IPS-NIHi7 (cell line): Measurements from ENCODE around the gene SMIM31.

ENCODE experiments used
- DNase-seq: peaks from one replicate; pipeline ENCODE4 v3.0.0; 2012; ENCODE audit warnings: mixed read lengths; ENCODE audit errors: extremely low spot score

The SMIM31 gene

DNA sequence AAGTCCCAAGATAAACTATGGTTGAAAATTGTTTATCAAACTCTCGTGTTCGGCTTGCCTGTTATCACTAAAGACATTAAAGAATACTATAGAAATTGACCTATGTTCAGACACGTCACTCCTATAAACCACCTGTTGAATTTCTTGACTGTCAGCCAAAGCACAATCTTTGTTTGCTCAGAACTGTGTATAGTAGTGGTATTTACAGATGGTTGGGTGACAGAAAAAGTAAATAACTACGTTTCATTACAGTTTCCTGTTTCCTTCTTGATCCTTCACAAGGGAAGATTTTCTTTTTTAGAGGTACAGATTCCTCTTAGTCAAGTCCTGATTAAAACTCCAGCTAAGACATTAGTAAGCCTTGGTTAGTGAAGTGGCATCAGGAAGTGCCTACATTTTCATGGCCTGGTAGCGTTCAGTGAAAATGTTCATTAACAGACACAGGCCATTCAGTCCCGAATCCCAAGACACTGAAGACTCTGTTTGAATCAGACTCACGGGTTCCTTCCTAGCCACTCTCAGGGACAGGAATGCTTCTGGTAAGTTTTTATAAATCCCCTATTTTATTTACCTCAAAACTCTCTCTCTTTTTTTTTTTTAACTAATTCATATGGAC, at the start of gene SMIM31:
Gene SMIM31, plus strand, starts transcription at position 259 of the 616 bp plus-strand sequence. CDS start 16,313 bp downstream, outside the sequence.
- DNase-seq: no peak

DNA sequence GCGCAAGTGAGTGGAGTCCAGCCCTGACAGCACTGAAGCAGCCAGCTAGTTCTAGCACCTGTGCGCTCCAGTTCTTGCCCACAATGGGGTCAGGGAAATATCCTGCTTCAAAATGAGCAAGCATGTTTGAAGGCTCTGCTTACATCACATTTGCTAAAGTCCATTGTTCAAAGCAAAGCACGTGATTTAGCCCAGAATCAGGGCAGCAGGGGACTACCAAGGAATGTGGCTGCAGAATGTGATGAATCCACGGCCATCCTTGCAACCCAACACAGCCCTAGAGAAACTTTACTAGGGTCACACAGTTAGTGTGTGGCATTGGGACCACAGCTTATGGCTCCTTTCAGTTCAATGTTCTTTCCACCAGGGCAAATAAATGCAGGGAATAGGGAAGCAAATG, 47.3 kb upstream of the SMIM31 start:
- DNase-seq: peak; percentile 28

DNA sequence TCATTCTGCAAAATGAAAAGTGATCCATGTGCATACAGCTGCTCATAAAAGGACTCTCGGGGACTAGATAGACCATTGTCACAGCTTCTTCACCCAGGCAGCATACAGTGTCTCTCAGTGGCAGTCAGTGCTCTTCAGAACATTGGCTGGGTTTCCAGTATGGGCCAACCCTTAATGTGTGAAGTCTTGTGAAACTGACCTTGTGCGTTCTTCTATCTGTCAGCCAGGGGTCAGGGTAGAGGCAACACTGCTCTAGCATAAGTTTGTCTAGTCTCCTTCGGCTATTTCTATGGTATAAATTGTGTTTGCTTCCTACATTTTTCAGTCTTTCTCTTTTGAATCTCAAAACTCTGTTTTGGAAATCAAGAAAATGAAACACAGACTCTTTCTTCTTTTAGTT, 37.0 kb upstream of the SMIM31 start:
- peak; percentile 57 for DNase-seq

DNA sequence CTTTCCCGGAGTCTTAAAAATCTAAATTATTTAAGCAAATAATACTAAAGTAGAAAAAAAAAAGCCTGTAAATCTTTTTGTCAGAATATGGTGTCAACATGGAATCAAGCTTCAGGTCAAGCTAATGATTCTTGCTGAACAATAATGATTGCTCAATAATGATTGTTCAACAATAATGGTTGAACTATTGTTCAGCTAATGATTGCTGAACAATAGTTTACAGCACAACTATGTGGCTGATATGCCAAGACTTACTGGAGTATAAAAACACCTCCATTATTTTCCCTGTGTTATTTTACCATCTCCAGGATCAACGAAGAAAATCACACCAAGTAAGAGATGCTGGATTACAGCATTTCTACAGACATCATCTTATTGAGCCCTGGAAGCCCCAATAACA, 35.1 kb upstream of the SMIM31 start:
- DNase-seq: no peak

DNA sequence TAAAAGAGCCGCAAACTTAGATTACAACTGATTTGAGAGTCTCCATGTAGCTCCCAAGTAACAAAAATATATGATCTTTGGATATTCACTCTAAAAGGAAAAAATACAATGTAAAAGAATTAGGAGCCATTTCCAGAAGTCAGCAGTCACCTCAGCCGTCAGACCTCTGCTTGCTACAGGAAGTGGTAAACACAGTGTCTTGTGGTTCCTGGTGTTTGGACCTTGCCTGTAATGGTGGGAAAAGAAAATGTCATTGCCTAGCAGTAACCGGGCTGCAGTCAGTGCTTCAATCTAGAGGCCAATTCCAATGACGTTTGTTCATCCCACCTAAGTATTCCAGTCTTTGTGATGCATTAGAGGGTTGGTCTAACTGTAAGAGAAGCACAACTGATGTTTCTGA, 28.9 kb upstream of the SMIM31 start:
- no peak for DNase-seq

DNA sequence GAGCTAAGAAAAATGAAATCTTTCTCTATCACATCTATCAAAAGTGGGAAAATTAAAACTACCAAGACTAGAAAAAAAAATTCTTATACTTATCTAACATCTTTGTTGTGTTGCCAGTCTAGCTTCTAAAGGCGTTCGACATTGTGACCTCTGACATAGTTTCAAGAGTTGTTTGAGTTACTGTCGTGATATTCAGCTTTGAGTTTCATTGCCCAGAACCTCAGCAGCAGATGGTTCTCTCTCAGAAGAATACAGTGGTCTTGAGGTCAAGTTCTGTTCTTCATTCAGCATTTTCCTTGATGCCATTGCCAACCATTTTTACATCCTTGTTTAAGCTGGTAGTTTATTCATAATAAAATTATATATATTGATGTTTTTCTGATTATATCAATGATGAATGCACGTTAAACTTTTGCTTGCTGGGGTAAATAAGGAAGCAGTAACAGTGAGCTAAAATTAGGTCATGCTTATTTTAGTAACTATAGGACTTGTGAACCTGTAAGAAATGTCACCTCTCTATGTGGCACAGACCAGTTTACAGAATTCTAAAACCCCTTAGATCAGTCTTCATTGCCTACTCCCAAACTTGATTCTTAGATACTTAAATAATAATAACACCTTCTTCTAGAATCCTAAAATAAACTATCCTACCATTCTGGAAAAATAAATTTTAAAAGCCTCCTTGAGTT, 23.1 kb upstream of the SMIM31 start:
- no peak for DNase-seq

DNA sequence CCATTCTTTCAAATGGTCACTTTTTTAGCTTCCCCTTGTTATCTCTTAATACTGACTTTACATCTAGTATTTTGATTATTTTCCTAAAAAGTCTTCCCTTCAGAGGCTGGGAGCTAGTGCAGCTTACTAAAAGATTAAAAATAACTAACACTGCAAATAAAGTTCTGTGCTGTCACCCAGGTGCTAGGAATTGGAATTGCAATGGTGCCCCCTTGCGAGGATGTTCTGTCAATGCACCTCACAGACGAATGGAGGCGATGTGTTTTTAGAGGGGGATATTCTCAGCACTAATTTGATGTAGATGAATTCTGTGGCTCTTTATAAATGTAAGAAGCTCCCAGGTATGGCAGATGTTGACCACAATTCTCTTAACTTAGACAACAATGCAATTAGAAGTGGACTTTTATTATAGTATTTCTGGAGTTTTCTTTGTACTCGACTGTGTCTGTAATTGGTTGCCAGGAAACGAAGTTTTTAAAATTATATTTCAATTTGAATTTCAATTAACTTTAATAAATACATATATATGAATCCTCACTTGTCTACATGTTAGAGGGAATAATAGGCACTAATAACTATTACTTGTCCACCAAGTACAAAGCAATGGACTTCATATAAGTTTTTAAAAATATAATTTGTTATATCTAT, 22.0 kb upstream of the SMIM31 start:
- peak; percentile 83 for DNase-seq

DNA sequence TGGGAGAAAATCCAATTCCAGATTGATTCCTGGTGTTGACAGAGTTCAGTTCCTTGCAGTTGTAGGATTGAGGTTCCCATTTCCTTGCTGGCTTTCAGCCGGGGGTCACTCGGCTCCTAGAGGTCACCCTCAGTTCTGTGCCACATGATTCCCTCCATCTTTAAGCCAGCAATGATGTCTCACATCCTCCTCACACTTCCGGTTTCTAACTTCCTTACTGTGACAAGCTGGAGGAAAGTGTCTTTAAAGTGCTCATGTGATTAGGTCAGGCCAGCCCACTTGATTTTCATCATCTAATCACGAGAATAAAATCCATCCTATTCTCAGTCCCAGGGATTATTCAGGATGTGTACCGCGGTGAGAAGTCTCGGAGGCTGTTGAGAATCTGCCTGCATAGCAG, 19.4 kb upstream of the SMIM31 start:
- DNase-seq: no peak

DNA sequence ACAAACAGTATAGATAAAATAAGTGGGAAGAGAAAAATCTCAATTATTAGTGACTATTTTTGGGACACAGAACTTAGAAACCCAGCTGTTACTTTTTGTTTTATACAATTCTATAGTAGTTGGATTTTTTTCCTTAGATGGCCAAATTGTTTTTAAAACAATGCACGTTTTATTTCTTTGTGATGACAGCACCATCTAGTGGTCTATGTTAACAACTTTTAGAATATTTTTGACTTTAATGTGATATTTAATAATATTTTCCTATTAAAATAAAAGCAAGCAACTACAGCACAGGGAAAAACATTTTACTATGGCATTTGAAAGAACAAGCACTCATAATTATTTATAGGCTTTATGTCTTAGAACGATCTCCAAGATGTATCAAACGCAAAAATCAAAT, 5.6 kb upstream of the SMIM31 start:
- no peak for DNase-seq

DNA sequence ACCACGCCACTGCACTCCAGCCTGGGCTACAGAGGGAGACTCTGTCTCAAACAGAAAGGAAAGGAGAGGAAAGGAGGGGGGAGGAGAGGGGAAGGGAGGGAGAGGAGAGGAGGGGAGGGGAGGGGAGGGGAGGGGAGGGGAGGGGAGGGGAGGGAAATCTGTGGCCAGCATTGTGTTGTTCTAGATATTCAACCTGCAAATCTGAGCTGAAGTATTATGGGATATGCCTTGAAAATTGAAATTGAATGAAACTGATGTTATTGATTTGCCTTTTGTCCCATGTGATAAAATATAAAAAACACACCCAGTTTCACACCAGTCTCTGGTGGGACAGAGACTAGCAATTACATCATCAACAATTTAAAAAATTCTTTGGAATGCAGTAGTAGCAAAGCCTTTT, 1.5 kb downstream of the SMIM31 start:
- no peak for DNase-seq

DNA sequence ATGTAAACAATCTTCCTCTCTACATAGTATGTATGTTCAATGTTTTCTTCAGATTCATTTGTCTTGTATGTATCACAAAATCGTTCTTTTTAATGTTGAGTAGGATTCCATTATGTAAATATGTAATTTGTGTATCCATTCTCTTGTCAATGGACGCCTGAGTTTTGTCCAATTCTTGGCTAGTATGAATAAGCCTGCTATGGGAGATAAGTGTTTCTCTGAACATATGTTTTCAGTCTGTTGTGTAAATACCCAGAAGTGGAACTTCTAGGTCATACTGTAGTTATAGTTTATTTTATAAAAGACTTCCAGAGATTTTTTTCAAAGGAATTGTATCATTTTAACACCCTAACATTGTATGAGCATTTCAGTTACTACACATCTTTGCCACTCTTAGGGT, 2.8 kb downstream of the SMIM31 start:
- DNase-seq: no peak

DNA sequence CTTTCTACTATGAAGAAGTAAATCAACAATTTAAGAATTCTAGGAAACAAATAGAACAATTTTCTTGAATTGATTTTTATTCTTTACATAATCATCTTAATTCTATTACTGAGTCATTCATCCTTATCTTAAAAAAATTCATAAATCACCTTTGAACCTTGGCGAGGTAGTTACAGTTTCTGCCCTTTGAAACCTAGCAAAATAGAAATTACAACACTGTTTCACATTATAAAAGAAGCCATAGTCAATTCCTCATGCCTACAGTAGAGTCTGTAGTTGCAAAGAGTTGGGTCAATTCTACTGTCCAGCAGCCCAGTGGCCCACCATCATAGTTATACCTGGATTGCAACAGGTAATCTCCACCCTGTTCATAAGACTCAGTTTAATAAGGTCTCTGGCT, 7.3 kb downstream of the SMIM31 start:
- no peak for DNase-seq

DNA sequence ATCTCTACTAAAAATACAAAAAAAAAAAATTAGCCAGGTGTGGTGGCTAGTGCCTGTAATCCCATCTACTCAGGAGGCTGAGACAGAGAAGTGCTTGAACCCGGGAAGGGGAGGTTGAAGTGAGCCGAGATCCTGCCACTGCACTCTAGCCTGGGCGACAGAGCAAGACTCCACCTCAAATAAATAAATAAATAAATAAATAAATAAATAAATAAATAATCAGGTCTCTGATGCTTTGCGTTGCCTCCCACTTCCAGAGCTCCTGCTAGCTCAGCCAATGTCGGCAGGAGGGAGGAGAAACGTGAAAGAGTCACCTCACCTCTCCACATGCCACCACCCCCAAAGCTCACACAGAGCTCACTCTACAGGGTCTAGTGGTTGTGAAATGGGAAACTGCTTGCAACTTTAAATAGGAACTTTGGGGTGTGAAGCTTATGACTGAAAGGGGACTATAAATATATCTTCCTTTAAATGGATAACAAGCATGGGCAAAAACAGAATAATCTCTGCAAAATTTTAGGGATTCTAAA, 7.9 kb downstream of the SMIM31 start:
- no peak for DNase-seq

DNA sequence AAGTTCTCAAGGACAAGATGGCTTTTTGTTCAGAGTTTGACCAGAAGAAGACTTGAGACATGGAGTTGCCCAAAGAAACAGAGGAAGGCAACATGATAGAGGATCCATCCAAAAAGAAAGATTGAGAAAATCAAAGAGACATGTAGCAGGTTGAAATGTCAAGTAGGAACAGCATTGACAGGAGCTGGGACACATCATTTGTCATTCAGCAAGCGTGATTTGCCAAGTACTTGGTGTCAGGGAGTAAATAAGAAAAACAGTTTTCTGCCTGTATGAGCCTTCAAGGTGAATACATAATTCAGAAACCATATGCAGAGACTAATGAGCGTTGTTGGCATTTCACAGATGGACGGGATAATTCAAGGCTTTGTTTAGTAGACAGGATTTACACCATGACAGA, 11.2 kb downstream of the SMIM31 start:
- no peak for DNase-seq

DNA sequence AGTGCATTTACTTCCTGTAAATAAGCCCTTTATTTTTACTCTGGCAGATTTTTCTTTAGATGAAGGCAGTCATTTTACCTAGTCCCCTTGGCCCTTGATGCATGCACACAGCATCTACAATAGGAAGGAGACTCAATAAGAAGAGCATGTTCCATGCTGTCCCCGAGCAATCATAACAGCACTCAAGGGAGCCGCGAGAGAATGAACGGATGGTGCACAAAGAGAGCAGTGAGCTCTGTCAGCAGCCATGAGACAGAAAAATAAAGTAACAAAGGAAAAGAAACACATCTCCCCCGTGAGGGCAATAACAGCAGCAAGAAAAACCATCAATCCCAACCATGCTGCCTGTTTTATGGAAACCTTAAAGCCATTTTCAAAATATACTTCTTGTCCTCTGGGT, 11.9 kb downstream of the SMIM31 start:
- no peak for DNase-seq

DNA sequence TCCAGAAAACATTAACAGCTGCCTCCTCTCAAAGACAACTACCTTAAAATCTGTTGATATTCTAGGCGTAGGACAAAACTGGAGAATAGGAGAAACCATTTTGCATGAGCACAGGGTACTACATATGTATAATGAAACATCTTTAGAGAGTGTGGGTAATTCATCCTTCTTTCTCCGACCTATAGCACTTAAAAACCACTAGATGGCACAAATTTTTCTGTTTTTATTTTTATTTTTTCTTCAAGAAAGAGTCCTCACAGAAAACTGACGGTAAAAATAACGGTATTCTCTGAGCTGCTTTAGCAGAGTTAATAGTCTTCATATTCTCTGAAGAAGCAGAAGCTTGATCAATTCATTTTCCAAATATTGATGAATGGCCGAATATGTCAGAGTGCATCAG, 14.6 kb downstream of the SMIM31 start:
- no peak for DNase-seq

DNA sequence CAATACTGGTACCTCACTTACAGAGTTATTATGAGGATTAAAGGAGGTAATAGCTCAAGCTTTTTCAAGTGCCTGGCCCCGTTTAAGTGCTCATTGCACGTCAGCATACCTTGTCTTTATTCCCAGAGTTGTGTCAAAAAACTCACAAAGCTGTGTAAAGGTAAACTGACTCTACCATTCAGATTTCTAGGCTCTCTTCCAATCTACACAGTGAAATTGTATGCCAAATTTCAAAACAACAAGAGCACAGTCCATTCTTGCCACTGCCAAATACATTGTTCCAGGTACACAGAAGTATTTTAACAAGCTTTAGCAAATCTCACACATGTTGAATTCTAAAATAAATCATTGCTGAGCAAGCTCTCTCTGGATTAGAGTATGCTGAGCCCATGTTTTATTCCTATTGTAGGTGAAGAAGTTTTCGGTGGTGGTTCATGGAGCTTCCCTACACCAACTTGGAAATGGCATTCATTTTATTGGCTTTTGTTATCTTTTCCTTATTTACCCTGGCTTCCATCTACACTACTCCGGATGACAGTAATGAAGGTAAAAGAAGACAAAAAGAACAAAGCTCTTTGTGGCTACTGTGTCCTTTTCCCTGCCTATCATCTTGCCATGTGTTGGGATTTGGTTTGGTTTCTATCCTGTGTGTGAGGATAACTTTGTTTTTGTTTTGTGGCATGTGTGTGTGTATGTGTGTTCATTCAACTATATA, 16.2 kb downstream of the SMIM31 start:
- no peak for DNase-seq

DNA sequence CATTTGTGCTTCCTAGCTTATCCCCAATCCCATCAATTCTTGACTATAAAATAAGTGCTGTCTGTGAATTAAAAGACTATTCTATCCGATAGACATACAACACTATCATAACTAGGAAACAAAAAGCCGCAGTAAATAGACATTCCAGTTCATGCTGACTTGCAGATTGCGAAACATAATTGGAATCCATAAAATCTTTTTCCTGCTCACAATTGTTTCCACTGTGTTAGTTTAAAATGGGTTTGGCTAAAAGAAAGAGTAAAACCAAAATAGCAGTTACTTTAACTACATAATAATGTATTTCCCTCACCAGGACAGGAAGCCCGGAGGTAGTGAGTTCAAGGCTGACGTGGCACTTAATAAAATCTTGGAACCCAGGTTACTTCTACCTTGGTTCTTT, 17.2 kb downstream of the SMIM31 start:
- DNase-seq: no peak

DNA sequence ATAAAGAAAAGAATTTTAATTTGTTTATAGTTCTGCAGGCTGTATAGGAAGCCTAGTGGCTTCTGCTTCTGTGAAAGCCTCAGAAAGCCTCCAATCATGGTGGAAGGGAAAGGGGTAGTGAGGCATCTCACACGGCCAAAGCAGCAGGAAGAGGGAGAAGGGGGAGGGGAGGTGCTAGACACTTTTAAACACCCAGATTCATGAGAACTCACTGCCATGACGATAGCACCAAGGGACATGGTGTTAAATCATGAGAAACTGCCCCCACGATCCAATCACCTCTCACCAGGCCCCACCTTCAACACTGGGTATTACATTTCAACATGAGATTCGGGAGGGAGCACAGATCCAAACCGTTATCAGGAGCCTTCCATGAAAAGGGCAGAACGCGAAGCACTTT, 18.1 kb downstream of the SMIM31 start:
- DNase-seq: no peak

DNA sequence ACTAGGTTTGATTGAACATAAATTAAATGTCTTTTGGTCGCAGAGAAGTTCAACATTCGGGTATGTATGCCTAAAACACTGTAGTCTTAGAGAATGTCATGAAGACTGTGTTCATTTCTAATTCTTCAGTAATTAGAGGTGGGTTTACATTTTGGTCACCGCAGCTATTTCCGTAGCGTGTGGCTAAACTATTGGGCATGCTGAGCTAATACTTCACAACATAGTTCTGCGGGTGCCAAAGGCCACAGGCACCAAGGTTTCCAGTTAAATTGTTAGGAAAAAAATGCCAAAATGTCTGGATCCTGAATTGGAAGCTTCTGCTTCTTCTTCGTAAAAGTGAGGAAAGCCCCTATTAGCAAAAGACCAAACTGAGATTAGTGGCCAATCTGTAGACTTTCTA, 25.1 kb downstream of the SMIM31 start:
- no peak for DNase-seq

DNA sequence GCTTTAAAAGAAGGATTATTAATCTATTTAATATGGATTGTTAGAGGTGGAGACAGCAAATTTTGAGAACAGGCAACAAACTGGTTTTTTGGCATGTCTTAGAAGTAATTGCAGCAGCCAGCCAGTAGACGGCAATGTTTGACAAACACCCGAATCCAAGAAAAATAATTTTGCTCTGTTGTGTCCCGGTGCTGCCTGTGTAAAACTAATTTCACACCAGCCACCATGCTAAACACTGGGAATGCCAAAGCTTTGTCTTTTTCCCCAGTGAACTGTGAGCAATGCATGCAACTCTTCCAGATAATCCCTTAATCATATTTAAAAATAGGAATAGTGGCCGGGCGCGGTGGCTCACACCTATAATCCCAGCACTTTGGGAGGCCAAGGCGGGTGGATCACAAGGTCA, 25.9 kb downstream of the SMIM31 start:
- peak; percentile 60 for DNase-seq

DNA sequence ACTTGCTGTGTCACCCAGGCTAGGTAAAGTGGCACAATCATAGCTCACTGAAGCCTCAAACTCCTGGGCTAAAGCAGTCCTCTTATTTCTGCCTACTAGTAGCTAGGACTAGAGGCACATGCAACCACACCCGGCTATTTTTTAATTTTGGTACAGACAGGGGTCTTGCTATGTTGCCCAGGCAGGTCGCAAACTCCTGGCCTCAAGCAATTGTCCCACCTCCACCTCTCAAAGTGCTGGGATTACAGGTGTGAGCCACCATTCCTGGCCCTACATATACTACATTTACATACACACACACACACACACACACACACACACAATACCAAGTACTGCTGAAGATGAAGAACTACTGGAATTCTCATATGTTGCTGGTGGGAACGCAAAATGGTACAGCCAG, 26.9 kb downstream of the SMIM31 start:
- no peak for DNase-seq
